HepG2 (cell line): ENCODE measurements around the gene ASCL2. TPM values are rescaled to one million over a fixed set of nuclear protein-coding genes. Genes with fewer than 3 reads are reported as not detected.

ENCODE experiments used
- ATAC-seq: fragments of 200-7000 bp; cut with Tn5 transposase; 3 replicates; pipeline ENCODE4 v1.9.1; 2020; ENCODE audit warnings: mild to moderate bottlenecking, moderate library complexity
- BruUV-seq: library from RNA; stranded (reverse); fragments of 400-500 nt; replicated peaks from 2 replicates; lab custom pipeline; 2021; lab: Mats Ljungman, UMichigan
- CTCF ChIA-PET: fragments of 300-600 bp; formaldehyde crosslinking; extraction: SDS; loops from one replicate; lab custom pipeline; 2021; ENCODE audit warnings: low total read pairs, inconsistent platforms, low intra/inter-chr PET ratio; lab: Yijun Ruan, JAX
- POLR2A ChIA-PET: fragments of 350-600 bp; sonication (Branson Sonifier 250); formaldehyde crosslinking; loops from one replicate; lab custom pipeline; 2020; ENCODE audit warnings: antibody characterized with exemption, inconsistent platforms; lab: Yijun Ruan, JAX
- DNase-seq: peaks from one replicate; pipeline ENCODE4 v3.0.0-alpha.2; 2015; ENCODE audit warnings: low spot score
- FAIRE-seq: peaks from 3 replicates; lab custom pipeline; 2011; peaks lifted over from hg19 to GRCh38; lab: Jason Lieb, UNC
- H2AFZ ChIP-seq: one replicate; pipeline ENCODE4 v1.6.1; 2011; ENCODE audit warnings: low read length, inconsistent platforms
- H3K27ac ChIP-seq: fragments of 300-600 bp; 3 replicates; pipeline ENCODE4 v1.8.0; 2011; ENCODE audit warnings: mixed run types, mild to moderate bottlenecking, mixed read lengths, low read length, inconsistent platforms; ENCODE audit not compliant: insufficient read depth; ENCODE audit errors: extremely low read length
- H3K27me3 ChIP-seq, 2 experiments: fragments of 200-600 bp in 1 of 2; 2 replicates in 1 of 2; 3 replicates in 1 of 2; pipeline versions ENCODE4 v1.6.0 to v1.8.0; 2011; ENCODE audit warnings: low read length in 2 of 2, mild to moderate bottlenecking in 2 of 2, moderate library complexity in 2 of 2, inconsistent platforms in 1 of 2; ENCODE audit not compliant: insufficient read depth in 2 of 2, control insufficient read depth in 1 of 2
- H3K36me3 ChIP-seq, 2 experiments: fragments of 200-600 bp in 1 of 2; replicated peaks in 1 of 2; 2 replicates in 1 of 2; 3 replicates in 1 of 2; pipeline versions ENCODE4 v1.5.1 to v1.8.0; 2011; ENCODE audit warnings: low read length in 2 of 2, inconsistent platforms in 1 of 2; ENCODE audit not compliant: insufficient read depth in 2 of 2, control insufficient read depth in 1 of 2
- H3K4me1 ChIP-seq: 2 replicates; pipeline ENCODE4 v1.5.1; 2012; ENCODE audit warnings: low read length, inconsistent platforms; ENCODE audit not compliant: insufficient read depth
- H3K4me2 ChIP-seq: 2 replicates; pipeline ENCODE4 v1.6.0; 2011; ENCODE audit warnings: low read depth, low read length, inconsistent platforms
- H3K4me3 ChIP-seq, 3 experiments: fragments of 200-600 bp in 1 of 3; sonication (generic), shearing (Covaris generic) in 1 of 3; replicated peaks in 1 of 3; 2 replicates each; pipeline ENCODE4 v1.5.1; 2011 to 2016; ENCODE audit warnings: low read length in 3 of 3, inconsistent platforms in 2 of 3, low read depth in 2 of 3, mild to moderate bottlenecking in 2 of 3, control low read depth in 1 of 3, mixed read lengths in 1 of 3; ENCODE audit not compliant: insufficient read depth in 1 of 3
- H3K79me2 ChIP-seq: one replicate; pipeline ENCODE4 v1.6.1; 2011; ENCODE audit warnings: low read length, inconsistent platforms; ENCODE audit not compliant: insufficient read depth
- H3K9ac ChIP-seq: 2 replicates; pipeline ENCODE4 v1.6.0; 2011; ENCODE audit warnings: mild to moderate bottlenecking, low read depth, low read length, inconsistent platforms; ENCODE audit not compliant: insufficient read depth
- H3K9me3 ChIP-seq: 2 replicates; pipeline ENCODE4 v1.5.1; 2012; ENCODE audit warnings: mild to moderate bottlenecking, low read length
- H4K20me1 ChIP-seq: 2 replicates; pipeline ENCODE4 v1.6.0; 2011; ENCODE audit warnings: inconsistent platforms, mild to moderate bottlenecking, low read length, moderate library complexity; ENCODE audit not compliant: insufficient read depth
- ARNT ChIP-seq: fragments of 450-650 bp; IDR thresholded peaks from 2 replicates; pipeline ENCODE4 v1.6.1; 2017
- FIP1L1 ChIP-seq: fragments of 200-400 bp; formaldehyde crosslinking; IDR thresholded peaks from 2 replicates; pipeline ENCODE4 v1.6.1; 2018; ENCODE audit warnings: low read depth, mild to moderate bottlenecking, low read length, moderate library complexity, borderline replicate concordance; ENCODE audit not compliant: insufficient read depth
- NFE2 ChIP-seq: sonication (generic); formaldehyde crosslinking; IDR thresholded peaks from 2 replicates; pipeline ENCODE4 v1.4.0; 2020; ENCODE audit warnings: missing genetic modification reagents
- RFX5 ChIP-seq: IDR thresholded peaks from 2 replicates; pipeline ENCODE4 v1.6.1; 2011; ENCODE audit warnings: low read depth, low read length, improper control_type of control experiment
- XRCC5 ChIP-seq: fragments of 200-400 bp; formaldehyde crosslinking; optimal IDR thresholded peaks from 2 replicates; pipeline ENCODE3; 2017; ENCODE audit warnings: mild to moderate bottlenecking, low read length
- ZNF646 ChIP-seq: sonication (generic); formaldehyde crosslinking; IDR thresholded peaks from 2 replicates; pipeline ENCODE4 v1.9.0; 2021; ENCODE audit warnings: mild to moderate bottlenecking, missing genetic modification reagents
- ZNF703 ChIP-seq: sonication (generic); formaldehyde crosslinking; IDR thresholded peaks from 2 replicates; pipeline ENCODE4 v1.5.1; 2020; ENCODE audit warnings: missing genetic modification reagents, mild to moderate bottlenecking, moderate library complexity, borderline replicate concordance
- ZSCAN29 ChIP-seq: sonication (generic); formaldehyde crosslinking; conservative IDR thresholded peaks from 2 replicates; pipeline ENCODE4 v1.4.0; 2020; ENCODE audit warnings: mild to moderate bottlenecking, missing genetic modification reagents
- WGBS: methylation state at CpG from one replicate; pipeline ENCODE4 v1.1.6; 2017; ENCODE audit warnings: low lambda C conversion rate; 5-methylcytosine and 5-hydroxymethylcytosine counted together
- in situ Hi-C: cut with HindIII; loops from 2 replicates; pipeline ENCODE4 v1.10.0; 2017; ENCODE audit warnings: low pct_unique_long_range_greater_than_20kb; ENCODE audit not compliant: extremely low pct_ligation_motif_present
- intact Hi-C: fragments of 100-400 bp; cut with micrococcal nuclease; formaldehyde crosslinking; loops from one replicate; pipeline ENCODE4 v1.10.0; 2022; ENCODE audit not compliant: unreplicated experiment
- polyA plus RNA-seq, 8 experiments: library from polyadenylated mRNA; depleted of rRNA in 3 of 8; stranded (reverse) in 7 of 8; unstranded in 1 of 8; fragments of >200 nt; fragmentation: Illumina TruSeq in 4 of 8; extraction: Trizol in 4 of 8; gene quantifications; 2 replicates each; pipeline versions ENCODE4 v1.2.1 to v1.2.3, GENCODE V29; 2011 to 2016; ENCODE audit warnings: low read depth in 4 of 8, missing spikeins in 1 of 8, mixed read lengths in 1 of 8; ENCODE audit not compliant: insufficient read depth in 1 of 8
- total RNA-seq, 5 experiments: library from RNA; depleted of rRNA; stranded (reverse); fragments of >200 nt; fragmentation: Illumina TruSeq; extraction: Trizol; gene quantifications; 2 replicates each; pipeline ENCODE4 v1.2.3, GENCODE V29; 2016; ENCODE audit warnings: low read depth in 1 of 5
- TF ChIP-seq, protein P1 (sequence below): sonication (generic); formaldehyde crosslinking; IDR thresholded peaks from 2 replicates; pipeline ENCODE4 v1.8.1; 2023; ENCODE audit warnings: mild to moderate bottlenecking, missing genetic modification reagents

The ASCL2 gene
- total and polyA plus RNA-seq, 2 of the 13 experiments (the other 11 are each of a cell fraction or from before 2014, with no cell fraction given): 0.07 TPM; not detected in 1

DNA sequence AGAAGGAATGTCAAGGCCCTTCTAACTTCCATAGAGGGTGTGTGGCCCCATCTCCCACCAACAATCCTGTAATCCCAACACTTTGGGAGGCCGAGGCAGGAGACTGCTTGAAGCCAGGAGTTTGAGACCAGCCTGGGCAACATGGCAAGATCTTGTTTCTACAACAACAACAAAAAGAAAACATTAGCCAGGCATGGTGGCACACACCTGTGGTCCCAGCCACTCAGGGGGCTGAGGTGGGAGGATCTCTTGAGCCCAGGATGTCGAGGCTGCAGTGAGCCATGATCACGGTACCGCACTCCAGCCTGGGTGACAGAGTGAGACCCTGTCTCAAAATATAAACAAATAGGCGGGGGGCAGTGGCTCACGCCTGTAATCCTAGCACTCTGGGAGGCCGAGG is 48.3 kb upstream of the ASCL2 start:
- intact Hi-C loops: loop anchor here (10.0 kb wide), 1 partner anchor 216 kb away; no protein-coding TSS in a partner anchor
- no peak overlapping the region for H3K9ac ChIP-seq
- no peak overlapping the region for H2AFZ ChIP-seq
- BruUV-seq: no TSS peak
- WGBS: 44% methylated on average over 6 of the region's 7 CpGs
- no peaks in the 10 kb centered on the region for H3K9me3 ChIP-seq
- no peak overlapping the region for H3K4me2 ChIP-seq
- POLR2A ChIA-PET: no interaction called here
- TF ChIP-seq NFE2 (CRISPR knock-in tag): no peak
- no peak for TF ChIP-seq ZNF646 (CRISPR knock-in tag)
- TF ChIP-seq ZSCAN29 (CRISPR knock-in tag): no peak
- TF ChIP-seq ZNF703: no peak
- TF ChIP-seq FIP1L1: no peak
- TF ChIP-seq, protein P1, sequence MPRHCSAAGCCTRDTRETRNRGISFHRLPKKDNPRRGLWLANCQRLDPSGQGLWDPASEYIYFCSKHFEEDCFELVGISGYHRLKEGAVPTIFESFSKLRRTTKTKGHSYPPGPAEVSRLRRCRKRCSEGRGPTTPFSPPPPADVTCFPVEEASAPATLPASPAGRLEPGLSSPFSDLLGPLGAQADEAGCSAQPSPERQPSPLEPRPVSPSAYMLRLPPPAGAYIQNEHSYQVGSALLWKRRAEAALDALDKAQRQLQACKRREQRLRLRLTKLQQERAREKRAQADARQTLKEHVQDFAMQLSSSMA: no peak
- TF ChIP-seq ARNT: no peak
- TF ChIP-seq XRCC5: no peak
- TF ChIP-seq RFX5: no peak
- TF ChIP-seq, all 625 proteins: peak for 0
- Histone ChIP-seq H3K79me2 (no peaks in the 10 kb centered on the region), H3K27ac (no peak overlapping the region), H3K4me1 (no peaks in the 10 kb centered on the region), H3K27me3 (peaks cover 8 to 25% of the 10 kb centered on the region in 2 experiments; a peak in 2 of 5 replicates), H3K4me3 (no peak overlapping the region), H4K20me1 (no peaks in the 10 kb centered on the region), H3K36me3 (no peaks in the 10 kb centered on the region)
- DNase-seq: no peak
- CTCF ChIA-PET: no interaction called here
- FAIRE-seq: no peak
- ATAC-seq: no peak
- in situ Hi-C loops: no loop called here
